PC-9 (cell line): ENCODE measurements around the gene BNIP3. TPM values are rescaled to one million over a fixed set of nuclear protein-coding genes. Genes with fewer than 3 reads are reported as not detected.

Source experiments
- BruUV-seq: library from RNA; stranded (reverse); fragments of 400-500 nt; replicated peaks from 2 replicates; lab custom pipeline; 2021; lab: Mats Ljungman, UMichigan
- CTCF ChIA-PET: fragments of 300-600 bp; sonication (Branson Sonifier 250); formaldehyde crosslinking; loops from one replicate; lab custom pipeline; 2022; ENCODE audit warnings: antibody characterized with exemption; lab: Charles Lee
- POLR2A ChIA-PET: fragments of 300-600 bp; sonication (Branson Sonifier 250); formaldehyde crosslinking; loops from one replicate; lab custom pipeline; 2022; ENCODE audit warnings: antibody characterized with exemption; ENCODE audit not compliant: unreplicated experiment; lab: Charles Lee
- DNase-seq, 2 experiments: peaks; one replicate each; pipeline versions ENCODE4 v3.0.0 to v3.0.0-alpha.2; 2015 to 2022; ENCODE audit warnings: mixed read lengths in 1 of 2
- H2AFZ ChIP-seq: fragments of 200-600 bp; sonication (generic); 2 replicates; pipeline ENCODE4 v1.8.1; 2017; ENCODE audit warnings: antibody characterized with exemption
- H3F3A ChIP-seq: fragments of 200-600 bp; sonication (generic); 2 replicates; pipeline ENCODE4 v1.8.1; 2017; ENCODE audit warnings: antibody characterized with exemption, mild to moderate bottlenecking, low read depth; ENCODE audit not compliant: insufficient read depth
- H3K27ac ChIP-seq: fragments of 200-600 bp; sonication (generic); 2 replicates; pipeline ENCODE4 v1.6.1; 2016; ENCODE audit warnings: mixed run types
- H3K27me3 ChIP-seq: fragments of 200-600 bp; sonication (generic); 2 replicates; pipeline ENCODE4 v1.6.1; 2016; ENCODE audit warnings: low read depth, mixed run types; ENCODE audit not compliant: insufficient read depth
- H3K36me3 ChIP-seq: fragments of 200-600 bp; sonication (generic); 2 replicates; pipeline ENCODE4 v1.6.1; 2016; ENCODE audit warnings: low read depth, mixed run types
- H3K4me1 ChIP-seq: fragments of 200-600 bp; sonication (generic); replicated peaks from 2 replicates; pipeline ENCODE4 v1.6.1; 2016; ENCODE audit warnings: mixed run types; ENCODE audit not compliant: insufficient read depth
- H3K4me2 ChIP-seq: fragments of 200-600 bp; sonication (generic); 2 replicates; pipeline ENCODE4 v1.6.1; 2017; ENCODE audit warnings: mixed run types
- H3K4me3 ChIP-seq: fragments of 200-600 bp; sonication (generic); 2 replicates; pipeline ENCODE4 v1.6.1; 2016; ENCODE audit warnings: mixed run types
- H3K79me2 ChIP-seq: fragments of 200-600 bp; sonication (generic); 2 replicates; pipeline ENCODE4 v1.6.1; 2017; ENCODE audit warnings: low read depth, mixed run types
- H3K9me2 ChIP-seq: fragments of 200-600 bp; sonication (generic); 2 replicates; pipeline ENCODE4 v1.8.1; 2017; ENCODE audit warnings: mild to moderate bottlenecking; ENCODE audit not compliant: insufficient read depth
- H3K9me3 ChIP-seq: fragments of 200-600 bp; sonication (generic); 2 replicates; pipeline ENCODE4 v1.8.1; 2016; ENCODE audit warnings: low read depth; ENCODE audit not compliant: insufficient read depth
- H4K20me1 ChIP-seq: fragments of 200-600 bp; sonication (generic); 2 replicates; pipeline ENCODE4 v1.8.1; 2017; ENCODE audit not compliant: insufficient read depth
- CTCF ChIP-seq: fragments of 200-600 bp; sonication (generic); conservative IDR thresholded peaks from 2 replicates; pipeline ENCODE4 v1.6.1; 2017; ENCODE audit warnings: mixed run types, antibody characterized with exemption, mild to moderate bottlenecking, moderate library complexity
- EZH2 ChIP-seq: fragments of 200-600 bp; sonication (generic); IDR thresholded peaks from 2 replicates; pipeline ENCODE4 v1.8.0; 2017; ENCODE audit warnings: antibody characterized with exemption, low read depth
- intact Hi-C: fragments of 100-400 bp; cut with micrococcal nuclease; formaldehyde crosslinking; loops from one replicate; pipeline ENCODE4 v1.10.0; 2022; ENCODE audit not compliant: unreplicated experiment
- total RNA-seq: library from RNA; stranded (reverse); gene quantifications from 2 replicates; pipeline ENCODE4 v1.2.3, GENCODE V29; 2021

The BNIP3 gene
- total RNA-seq, 1 experiment from 2014 or later: 21.0 TPM

GRCh38 chr10:131928248-131929095 is 53.3 kb downstream of the BNIP3 start:
- BruUV-seq: no TSS peak
- H3K36me3 ChIP-seq: no peaks in the 10 kb centered on the region
- intact Hi-C loops: no loop called here
- ChIA-PET CTCF (no interaction called here), POLR2A (no interaction called here)
- peaks cover 11% of the 10 kb centered on the region for H4K20me1 ChIP-seq
- H3F3A ChIP-seq: peaks cover 8% of the 10 kb centered on the region; the same call in 1 of the 2 replicates
- no peak for DNase-seq
- H3K9me3 ChIP-seq: no peaks in the 10 kb centered on the region
- H2AFZ ChIP-seq: no peak overlapping the region
- no peaks in the 10 kb centered on the region for H3K27me3 ChIP-seq
- no peak overlapping the region for H3K4me2 ChIP-seq
- no peak overlapping the region for H3K27ac ChIP-seq
- H3K9me2 ChIP-seq: no peaks in the 10 kb centered on the region
- TF ChIP-seq EZH2 (no peak), CTCF (no peak)
- H3K79me2 ChIP-seq: peaks cover 84% of the 10 kb centered on the region
- H3K4me3 ChIP-seq: no peak overlapping the region
- no peaks in the 10 kb centered on the region for H3K4me1 ChIP-seq

GRCh38 chr10:131926743-131927595 is 54.8 kb downstream of the BNIP3 start:
- CTCF ChIA-PET: no interaction called here

More at GRCh38 chr10:131926743-131927595, 54.8 kb downstream of the BNIP3 start:
- TF ChIP-seq CTCF (no peak), EZH2 (no peak)
- no peaks in the 10 kb centered on the region for H3K4me1 ChIP-seq
- no TSS peak for BruUV-seq
- POLR2A ChIA-PET: no interaction called here
- no peak overlapping the region for H3K27ac ChIP-seq
- no peak overlapping the region for H2AFZ ChIP-seq
- H3K4me3 ChIP-seq: no peak overlapping the region
- H3K79me2 ChIP-seq: peaks cover 90% of the 10 kb centered on the region
- H3K27me3 ChIP-seq: no peaks in the 10 kb centered on the region
- DNase-seq: no peak
- no peaks in the 10 kb centered on the region for H3K9me2 ChIP-seq
- no peaks in the 10 kb centered on the region for H3K36me3 ChIP-seq
- intact Hi-C loops: no loop called here
- no peaks in the 10 kb centered on the region for H3K9me3 ChIP-seq
- H4K20me1 ChIP-seq: peaks cover 15% of the 10 kb centered on the region
- H3F3A ChIP-seq: peaks cover 8% of the 10 kb centered on the region; the same call in 1 of the 2 replicates
- no peak overlapping the region for H3K4me2 ChIP-seq
